ENCODE measurements around the gene CDK19. TPM values are rescaled to one million over a fixed set of nuclear protein-coding genes. Genes with fewer than 3 reads are reported as not detected.

The CDK19 gene
- total and polyA plus RNA-seq, 2 experiments from 2014 or later, result 7.7 to 10.1 TPM

- TF ChIP-seq, protein P1, sequence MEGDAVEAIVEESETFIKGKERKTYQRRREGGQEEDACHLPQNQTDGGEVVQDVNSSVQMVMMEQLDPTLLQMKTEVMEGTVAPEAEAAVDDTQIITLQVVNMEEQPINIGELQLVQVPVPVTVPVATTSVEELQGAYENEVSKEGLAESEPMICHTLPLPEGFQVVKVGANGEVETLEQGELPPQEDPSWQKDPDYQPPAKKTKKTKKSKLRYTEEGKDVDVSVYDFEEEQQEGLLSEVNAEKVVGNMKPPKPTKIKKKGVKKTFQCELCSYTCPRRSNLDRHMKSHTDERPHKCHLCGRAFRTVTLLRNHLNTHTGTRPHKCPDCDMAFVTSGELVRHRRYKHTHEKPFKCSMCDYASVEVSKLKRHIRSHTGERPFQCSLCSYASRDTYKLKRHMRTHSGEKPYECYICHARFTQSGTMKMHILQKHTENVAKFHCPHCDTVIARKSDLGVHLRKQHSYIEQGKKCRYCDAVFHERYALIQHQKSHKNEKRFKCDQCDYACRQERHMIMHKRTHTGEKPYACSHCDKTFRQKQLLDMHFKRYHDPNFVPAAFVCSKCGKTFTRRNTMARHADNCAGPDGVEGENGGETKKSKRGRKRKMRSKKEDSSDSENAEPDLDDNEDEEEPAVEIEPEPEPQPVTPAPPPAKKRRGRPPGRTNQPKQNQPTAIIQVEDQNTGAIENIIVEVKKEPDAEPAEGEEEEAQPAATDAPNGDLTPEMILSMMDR (conservative IDR thresholded peaks at IDR 0.05; ENCODE audit: low read depth in 2 of 2), result no peak
- TF ChIP-seq POLR2AphosphoS5 (IDR thresholded peaks at IDR 0.05; ENCODE audit: low read depth) (no peak), CREB1 (CRISPR knock-in tag; IDR thresholded peaks at IDR 0.05; ENCODE audit: low read depth) (no peak)
These were observed 189.4 kb downstream of the CDK19 start (continued) for GRCh38 chr6:110625883-110626282.

- TF ChIP-seq ZNF114 (CRISPR knock-in tag; IDR thresholded peaks at IDR 0.05) (no peak), POLR2AphosphoS5 (IDR thresholded peaks at IDR 0.05; ENCODE audit: low read depth) (no peak), EZH2phosphoT487 (IDR thresholded peaks at IDR 0.05; ENCODE audit: unreplicated experiment) (no peak), ZNF331 (CRISPR knock-in tag; IDR thresholded peaks at IDR 0.05; ENCODE audit: low read depth) (no peak), CREB1 (CRISPR knock-in tag; IDR thresholded peaks at IDR 0.05; ENCODE audit: low read depth) (no peak), JUNB (IDR thresholded peaks at IDR 0.05; ENCODE audit: unreplicated experiment) (no peak), STAT1 (IDR thresholded peaks at IDR 0.05; ENCODE audit: unreplicated experiment) (no peak)
- Mint-ChIP-seq H3K4me3 (no peak overlapping the region), H3K27ac (no peak overlapping the region), H3K36me3 (ENCODE audit: low read depth) (no peaks in the 10 kb centered on the region; the same call in 2 of the 3 replicates), H3K4me1 (peaks cover 4% of the 10 kb centered on the region; the same call in 2 of the 3 replicates), H3K27me3 (ENCODE audit: insufficient read depth, low read depth, poor library complexity) (no peaks in the 10 kb centered on the region), H3K9me3 (no peaks in the 10 kb centered on the region)
- Histone ChIP-seq H3F3A (replicated peaks; ENCODE audit: low read depth) (no peaks in the 10 kb centered on the region), H3K36me3 (ENCODE audit: insufficient read depth) (no peaks in the 10 kb centered on the region), H4K20me1 (replicated peaks; ENCODE audit: insufficient read depth) (no peaks in the 10 kb centered on the region), H3K4me1 (ENCODE audit: insufficient read depth) (peaks cover 5% of the 10 kb centered on the region; the same call in 1 of the 2 replicates), H2AFZ (no peak overlapping the region), H3K79me2 (replicated peaks; ENCODE audit: insufficient read depth) (no peaks in the 10 kb centered on the region), H3K27ac (ENCODE audit: low read depth) (no peak overlapping the region), H3K4me3 (no peak overlapping the region), H3K9me2 (ENCODE audit: insufficient read depth) (no peaks in the 10 kb centered on the region), H3K4me2 (no peak overlapping the region), H3K27me3 (ENCODE audit: insufficient read depth) (no peaks in the 10 kb centered on the region)
- DNase-seq (ENCODE audit: low spot score), result no peak
- no peak for ATAC-seq
These were observed 192.2 kb downstream of the CDK19 start for GRCh38 chr6:110622912-110623578.

- Histone ChIP-seq H2AFZ (no peak overlapping the region), H3K27me3 (ENCODE audit: insufficient read depth) (no peaks in the 10 kb centered on the region), H3F3A (replicated peaks; ENCODE audit: low read depth) (no peaks in the 10 kb centered on the region), H3K9me2 (ENCODE audit: insufficient read depth) (no peaks in the 10 kb centered on the region), H3K4me3 (no peak overlapping the region), H3K4me2 (no peak overlapping the region), H3K27ac (ENCODE audit: low read depth) (no peak overlapping the region), H4K20me1 (replicated peaks; ENCODE audit: insufficient read depth) (no peaks in the 10 kb centered on the region), H3K4me1 (ENCODE audit: insufficient read depth) (peaks cover 5% of the 10 kb centered on the region; the same call in 1 of the 2 replicates), H3K79me2 (replicated peaks; ENCODE audit: insufficient read depth) (no peaks in the 10 kb centered on the region), H3K36me3 (ENCODE audit: insufficient read depth) (no peaks in the 10 kb centered on the region)
- no peaks in the 10 kb centered on the region; the same call in 2 of the 3 replicates for H3K9me3 Mint-ChIP-seq
- ATAC-seq (no peak), DNase-seq (ENCODE audit: low spot score) (no peak)
- H3K4me3 Mint-ChIP-seq, result no peak overlapping the region
- no peak overlapping the region for H3K27ac Mint-ChIP-seq
- no peaks in the 10 kb centered on the region; the same call in 2 of the 3 replicates for H3K36me3 Mint-ChIP-seq (ENCODE audit: low read depth)
- peaks cover 5% of the 10 kb centered on the region; the same call in 2 of the 3 replicates for H3K4me1 Mint-ChIP-seq
- H3K27me3 Mint-ChIP-seq (ENCODE audit: insufficient read depth, low read depth, poor library complexity), result no peaks in the 10 kb centered on the region
- TF ChIP-seq ZNF331 (CRISPR knock-in tag; IDR thresholded peaks at IDR 0.05; ENCODE audit: low read depth) (no peak), EZH2 (IDR thresholded peaks at IDR 0.05; ENCODE audit: low read depth, unreplicated experiment) (no peak)
- TF ChIP-seq, protein P2, sequence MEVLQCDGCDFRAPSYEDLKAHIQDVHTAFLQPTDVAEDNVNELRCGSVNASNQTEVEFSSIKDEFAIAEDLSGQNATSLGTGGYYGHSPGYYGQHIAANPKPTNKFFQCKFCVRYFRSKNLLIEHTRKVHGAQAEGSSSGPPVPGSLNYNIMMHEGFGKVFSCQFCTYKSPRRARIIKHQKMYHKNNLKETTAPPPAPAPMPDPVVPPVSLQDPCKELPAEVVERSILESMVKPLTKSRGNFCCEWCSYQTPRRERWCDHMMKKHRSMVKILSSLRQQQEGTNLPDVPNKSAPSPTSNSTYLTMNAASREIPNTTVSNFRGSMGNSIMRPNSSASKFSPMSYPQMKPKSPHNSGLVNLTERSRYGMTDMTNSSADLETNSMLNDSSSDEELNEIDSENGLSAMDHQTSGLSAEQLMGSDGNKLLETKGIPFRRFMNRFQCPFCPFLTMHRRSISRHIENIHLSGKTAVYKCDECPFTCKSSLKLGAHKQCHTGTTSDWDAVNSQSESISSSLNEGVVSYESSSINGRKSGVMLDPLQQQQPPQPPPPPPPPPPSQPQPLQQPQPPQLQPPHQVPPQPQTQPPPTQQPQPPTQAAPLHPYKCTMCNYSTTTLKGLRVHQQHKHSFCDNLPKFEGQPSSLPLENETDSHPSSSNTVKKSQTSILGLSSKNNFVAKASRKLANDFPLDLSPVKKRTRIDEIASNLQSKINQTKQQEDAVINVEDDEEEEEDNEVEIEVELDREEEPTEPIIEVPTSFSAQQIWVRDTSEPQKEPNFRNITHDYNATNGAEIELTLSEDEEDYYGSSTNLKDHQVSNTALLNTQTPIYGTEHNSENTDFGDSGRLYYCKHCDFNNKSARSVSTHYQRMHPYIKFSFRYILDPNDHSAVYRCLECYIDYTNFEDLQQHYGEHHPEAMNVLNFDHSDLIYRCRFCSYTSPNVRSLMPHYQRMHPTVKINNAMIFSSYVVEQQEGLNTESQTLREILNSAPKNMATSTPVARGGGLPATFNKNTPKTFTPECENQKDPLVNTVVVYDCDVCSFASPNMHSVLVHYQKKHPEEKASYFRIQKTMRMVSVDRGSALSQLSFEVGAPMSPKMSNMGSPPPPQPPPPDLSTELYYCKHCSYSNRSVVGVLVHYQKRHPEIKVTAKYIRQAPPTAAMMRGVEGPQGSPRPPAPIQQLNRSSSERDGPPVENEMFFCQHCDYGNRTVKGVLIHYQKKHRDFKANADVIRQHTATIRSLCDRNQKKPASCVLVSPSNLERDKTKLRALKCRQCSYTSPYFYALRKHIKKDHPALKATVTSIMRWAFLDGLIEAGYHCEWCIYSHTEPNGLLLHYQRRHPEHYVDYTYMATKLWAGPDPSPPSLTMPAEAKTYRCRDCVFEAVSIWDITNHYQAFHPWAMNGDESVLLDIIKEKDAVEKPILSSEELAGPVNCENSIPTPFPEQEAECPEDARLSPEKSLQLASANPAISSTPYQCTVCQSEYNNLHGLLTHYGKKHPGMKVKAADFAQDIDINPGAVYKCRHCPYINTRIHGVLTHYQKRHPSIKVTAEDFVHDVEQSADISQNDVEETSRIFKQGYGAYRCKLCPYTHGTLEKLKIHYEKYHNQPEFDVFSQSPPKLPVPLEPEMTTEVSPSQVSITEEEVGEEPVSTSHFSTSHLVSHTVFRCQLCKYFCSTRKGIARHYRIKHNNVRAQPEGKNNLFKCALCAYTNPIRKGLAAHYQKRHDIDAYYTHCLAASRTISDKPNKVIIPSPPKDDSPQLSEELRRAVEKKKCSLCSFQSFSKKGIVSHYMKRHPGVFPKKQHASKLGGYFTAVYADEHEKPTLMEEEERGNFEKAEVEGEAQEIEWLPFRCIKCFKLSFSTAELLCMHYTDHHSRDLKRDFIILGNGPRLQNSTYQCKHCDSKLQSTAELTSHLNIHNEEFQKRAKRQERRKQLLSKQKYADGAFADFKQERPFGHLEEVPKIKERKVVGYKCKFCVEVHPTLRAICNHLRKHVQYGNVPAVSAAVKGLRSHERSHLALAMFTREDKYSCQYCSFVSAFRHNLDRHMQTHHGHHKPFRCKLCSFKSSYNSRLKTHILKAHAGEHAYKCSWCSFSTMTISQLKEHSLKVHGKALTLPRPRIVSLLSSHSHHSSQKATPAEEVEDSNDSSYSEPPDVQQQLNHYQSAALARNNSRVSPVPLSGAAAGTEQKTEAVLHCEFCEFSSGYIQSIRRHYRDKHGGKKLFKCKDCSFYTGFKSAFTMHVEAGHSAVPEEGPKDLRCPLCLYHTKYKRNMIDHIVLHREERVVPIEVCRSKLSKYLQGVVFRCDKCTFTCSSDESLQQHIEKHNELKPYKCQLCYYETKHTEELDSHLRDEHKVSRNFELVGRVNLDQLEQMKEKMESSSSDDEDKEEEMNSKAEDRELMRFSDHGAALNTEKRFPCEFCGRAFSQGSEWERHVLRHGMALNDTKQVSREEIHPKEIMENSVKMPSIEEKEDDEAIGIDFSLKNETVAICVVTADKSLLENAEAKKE (CRISPR knock-in tag; IDR thresholded peaks at IDR 0.05), result no peak
These were observed 194.2 kb downstream of the CDK19 start for GRCh38 chr6:110621061-110621460.
